ENCODE data around the gene KCNS1.
"Not testable (repeated sequence)": the region's sequence is repeated elsewhere in the genome, so short reads cannot be mapped to it uniquely, and the experiment has no call there.

The KCNS1 gene, protein sequence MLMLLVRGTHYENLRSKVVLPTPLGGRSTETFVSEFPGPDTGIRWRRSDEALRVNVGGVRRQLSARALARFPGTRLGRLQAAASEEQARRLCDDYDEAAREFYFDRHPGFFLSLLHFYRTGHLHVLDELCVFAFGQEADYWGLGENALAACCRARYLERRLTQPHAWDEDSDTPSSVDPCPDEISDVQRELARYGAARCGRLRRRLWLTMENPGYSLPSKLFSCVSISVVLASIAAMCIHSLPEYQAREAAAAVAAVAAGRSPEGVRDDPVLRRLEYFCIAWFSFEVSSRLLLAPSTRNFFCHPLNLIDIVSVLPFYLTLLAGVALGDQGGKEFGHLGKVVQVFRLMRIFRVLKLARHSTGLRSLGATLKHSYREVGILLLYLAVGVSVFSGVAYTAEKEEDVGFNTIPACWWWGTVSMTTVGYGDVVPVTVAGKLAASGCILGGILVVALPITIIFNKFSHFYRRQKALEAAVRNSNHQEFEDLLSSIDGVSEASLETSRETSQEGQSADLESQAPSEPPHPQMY

DNA sequence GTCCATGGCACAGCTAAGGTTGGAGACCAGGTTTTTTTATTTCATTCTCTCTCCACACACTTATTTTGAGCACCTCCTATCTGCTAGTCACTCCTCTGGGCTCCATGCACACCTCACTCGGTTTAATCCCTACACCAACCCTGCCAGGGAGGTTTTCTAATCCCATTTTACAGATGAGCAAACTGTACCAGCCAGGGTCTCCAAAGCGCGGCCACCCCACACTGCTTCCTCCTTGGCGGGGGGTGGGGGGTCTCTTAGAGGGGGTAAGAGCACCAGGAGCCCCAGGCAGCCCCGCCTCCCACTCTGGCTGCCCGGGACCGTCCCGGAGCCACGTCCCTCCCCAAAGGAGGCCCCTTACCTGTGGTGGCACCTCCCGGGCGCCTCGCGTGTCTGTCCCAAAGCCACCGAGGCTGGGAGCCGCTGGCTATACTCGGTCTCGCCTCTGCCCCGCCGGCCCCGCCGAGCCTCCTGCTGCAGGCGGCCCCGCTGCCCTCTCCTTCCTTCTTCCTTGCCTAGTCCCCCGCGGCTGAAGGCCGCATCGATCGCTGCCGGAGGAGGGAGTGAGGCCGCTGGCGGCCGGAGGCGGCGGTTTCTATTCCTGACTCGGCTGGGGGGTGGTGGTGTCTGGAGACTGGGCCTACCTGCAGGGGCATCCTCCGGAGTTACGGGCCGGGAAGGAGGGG lies at the start of gene KCNS1:
Gene KCNS1 (minus strand): TSS at position 565 of the 683 bp plus-strand sequence. CDS start 1,891 bp downstream, outside the sequence.
- DNase-seq, result no peak

DNA sequence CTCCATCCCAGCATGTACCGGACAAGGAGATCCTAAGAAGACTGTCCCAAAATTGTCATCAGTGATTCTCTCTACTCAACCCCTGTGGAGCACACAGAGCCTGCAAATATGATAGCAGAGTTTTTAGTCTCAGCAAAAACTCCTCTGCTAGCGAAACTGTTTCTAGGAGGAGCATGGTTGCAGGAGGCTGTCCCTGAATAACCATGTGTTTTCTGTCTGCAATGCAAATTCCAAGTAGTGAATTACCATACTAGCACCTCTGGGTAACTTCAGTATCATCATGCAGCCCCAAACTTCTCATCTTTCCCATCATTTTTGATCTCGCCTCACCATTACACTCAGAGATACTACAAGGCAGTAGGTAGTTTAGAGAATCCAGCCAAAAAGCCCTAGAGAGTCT lies 48.1 kb upstream of the KCNS1 start:
- no peak for DNase-seq

DNA sequence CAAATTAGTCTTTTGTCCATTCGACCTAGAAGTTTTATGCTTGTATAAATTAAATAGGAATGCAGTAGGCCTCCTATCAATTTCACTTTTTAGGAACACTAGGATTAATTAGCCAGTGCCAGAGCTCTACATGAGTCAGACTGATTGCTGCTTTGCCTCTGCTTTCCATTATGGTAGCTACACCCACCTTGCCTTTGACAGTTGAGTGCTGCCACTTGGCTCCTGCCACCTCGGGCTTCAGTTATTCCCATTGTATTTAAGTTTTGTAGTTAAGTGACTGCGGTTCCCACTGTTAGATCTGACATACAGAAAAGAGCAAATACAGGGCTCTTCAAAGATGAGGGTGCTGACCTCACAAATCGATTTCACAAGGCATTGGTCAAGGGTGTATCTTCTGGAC lies 39.9 kb upstream of the KCNS1 start:
- DNase-seq, result no peak

DNA sequence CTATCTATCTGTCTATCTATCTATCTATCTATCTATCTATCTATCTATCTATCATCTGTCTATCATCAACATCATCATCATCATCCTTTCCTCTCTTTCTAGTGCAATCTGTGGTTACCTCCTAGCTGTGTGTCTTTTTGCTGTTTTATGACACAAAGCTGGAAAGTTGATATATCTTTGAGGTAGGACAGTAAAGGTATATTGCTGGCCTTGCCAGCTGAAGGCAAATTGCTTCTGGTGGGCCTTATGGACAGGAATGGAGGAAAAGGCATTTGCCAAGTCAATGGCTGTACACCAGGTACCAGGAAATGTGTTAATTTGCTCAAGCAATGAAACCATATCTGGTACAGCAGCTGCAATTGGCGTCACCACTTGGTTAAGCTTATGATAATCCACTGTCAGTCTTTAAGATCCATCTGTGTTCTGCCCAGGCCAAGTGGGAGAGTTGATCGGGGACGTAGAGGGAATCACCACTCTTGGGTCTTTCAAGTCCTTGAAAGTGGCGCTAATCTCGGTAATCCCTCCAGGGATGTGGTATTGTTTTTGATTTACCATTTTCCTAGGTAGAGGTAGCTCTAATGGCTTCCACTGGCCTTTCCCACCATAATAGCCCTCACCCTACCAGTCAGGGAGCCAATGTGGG lies 38.9 kb upstream of the KCNS1 start:
- not testable (repeated sequence) for DNase-seq

DNA sequence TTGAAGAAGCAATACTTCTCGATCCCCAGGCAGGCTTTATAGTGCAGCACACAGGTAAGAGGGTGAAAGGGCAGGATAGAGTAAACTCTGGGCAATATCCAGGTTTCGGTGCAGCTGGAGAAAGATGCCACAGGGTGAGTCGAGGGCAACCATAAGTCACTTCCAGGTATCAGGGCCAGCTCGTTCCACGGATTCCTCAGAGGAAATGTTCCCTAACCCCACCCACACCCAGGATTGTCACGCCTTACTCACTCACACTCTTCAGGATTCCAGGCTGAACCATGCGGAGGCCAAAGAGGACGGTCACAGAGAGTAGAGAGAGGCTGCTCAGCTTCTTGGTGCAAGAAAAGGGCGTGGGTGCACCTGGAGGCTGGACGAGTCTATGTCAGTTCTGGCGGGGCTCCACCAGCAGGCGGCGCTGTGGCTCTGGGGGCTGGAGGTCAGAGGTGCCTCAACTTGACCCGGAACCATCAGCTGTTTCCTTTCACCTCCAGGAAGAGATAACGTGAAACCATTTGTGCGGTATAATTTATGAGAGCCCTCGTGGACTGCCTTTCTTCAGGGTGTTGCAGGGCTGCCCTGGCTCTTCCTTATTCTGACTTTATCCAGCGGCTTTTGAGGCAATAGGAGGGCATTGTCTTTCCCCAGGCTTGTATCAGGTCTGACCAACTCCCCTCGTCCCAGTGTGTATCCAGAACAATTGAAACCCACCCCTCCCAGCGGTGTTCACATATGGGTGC lies 37.8 kb upstream of the KCNS1 start:
- no peak for DNase-seq

DNA sequence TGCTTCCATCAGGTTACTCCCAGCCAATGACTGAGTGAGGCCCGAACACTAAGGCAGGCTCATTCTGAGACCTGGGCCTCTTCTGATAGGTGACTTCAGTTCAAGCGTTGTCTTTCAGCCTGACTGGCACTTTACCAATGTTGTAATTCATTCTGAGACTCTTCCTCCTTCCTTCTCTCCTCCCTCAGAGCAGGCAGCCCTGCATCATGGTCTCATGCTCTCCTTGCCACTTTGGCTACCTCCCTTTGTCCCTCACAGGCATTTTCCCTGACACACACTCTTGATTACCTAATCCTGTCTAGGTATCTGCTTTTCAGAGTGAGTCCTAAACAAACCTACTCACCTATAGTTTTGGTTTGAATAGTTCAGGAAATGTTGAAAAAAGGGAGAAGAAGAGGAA lies 36.0 kb upstream of the KCNS1 start:
- DNase-seq, result no peak

DNA sequence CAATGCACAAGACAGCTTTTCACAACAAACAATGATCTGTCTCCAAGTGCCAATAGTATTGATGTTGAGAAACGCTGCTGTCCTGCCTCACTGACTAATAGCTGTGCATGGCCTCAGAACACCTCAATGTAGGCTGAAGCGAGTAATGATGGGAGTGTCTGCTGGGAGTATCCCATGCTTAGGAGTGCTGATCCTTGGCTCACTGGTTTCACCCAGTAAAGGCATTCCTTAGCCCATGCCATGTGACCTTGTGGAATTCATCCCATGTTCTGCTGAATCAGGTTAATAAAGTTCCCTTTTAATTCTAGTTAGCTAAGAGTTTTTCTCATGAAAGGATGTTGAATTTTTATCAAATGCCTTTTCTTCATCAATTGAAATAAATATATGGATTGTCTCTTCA lies 27.2 kb upstream of the KCNS1 start:
- DNase-seq, result no peak

DNA sequence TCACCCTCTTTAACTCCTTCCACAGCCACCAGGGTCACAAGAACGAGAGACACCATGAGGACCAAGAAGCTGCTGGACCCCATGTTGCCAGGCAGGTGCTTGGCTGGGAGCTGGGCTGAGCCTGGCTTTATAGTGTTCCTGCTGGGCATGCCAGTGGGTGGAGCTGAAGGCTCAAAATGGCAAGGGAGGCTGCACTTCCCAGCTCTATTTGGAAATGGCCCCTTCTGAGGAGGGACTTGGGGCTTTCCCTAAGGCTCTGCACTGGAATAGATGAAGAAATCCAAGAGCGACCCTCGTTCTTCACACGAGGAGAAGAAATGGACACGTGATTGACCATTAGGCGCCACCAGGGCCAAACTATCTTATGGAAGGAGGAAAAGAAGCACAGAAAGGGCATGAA lies 23.4 kb upstream of the KCNS1 start, which contains the start of gene WFDC12:
Gene WFDC12 (minus strand): TSS at position 101 of the 400 bp plus-strand sequence. CDS start 18 bp downstream, at position 83.
- DNase-seq, result no peak

DNA sequence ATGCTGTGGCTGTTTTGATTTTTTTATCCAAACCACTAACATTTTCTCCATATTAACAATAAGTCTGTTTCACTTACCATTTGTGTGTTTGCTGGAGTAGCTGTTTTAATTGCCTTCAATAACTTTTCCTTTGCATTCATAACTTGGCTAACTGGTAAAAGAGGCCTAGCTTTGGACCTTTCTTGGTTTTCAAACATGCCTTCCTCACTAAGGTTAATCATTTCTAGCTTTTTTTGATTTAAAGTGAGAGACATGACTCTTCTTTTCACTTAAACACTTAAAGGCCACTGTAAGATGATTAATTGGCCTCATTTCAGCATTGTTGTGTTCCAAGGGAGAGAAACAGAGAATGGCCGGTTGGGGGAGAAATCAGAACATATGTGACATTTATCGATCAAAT lies 20.5 kb upstream of the KCNS1 start:
- no peak for DNase-seq

DNA sequence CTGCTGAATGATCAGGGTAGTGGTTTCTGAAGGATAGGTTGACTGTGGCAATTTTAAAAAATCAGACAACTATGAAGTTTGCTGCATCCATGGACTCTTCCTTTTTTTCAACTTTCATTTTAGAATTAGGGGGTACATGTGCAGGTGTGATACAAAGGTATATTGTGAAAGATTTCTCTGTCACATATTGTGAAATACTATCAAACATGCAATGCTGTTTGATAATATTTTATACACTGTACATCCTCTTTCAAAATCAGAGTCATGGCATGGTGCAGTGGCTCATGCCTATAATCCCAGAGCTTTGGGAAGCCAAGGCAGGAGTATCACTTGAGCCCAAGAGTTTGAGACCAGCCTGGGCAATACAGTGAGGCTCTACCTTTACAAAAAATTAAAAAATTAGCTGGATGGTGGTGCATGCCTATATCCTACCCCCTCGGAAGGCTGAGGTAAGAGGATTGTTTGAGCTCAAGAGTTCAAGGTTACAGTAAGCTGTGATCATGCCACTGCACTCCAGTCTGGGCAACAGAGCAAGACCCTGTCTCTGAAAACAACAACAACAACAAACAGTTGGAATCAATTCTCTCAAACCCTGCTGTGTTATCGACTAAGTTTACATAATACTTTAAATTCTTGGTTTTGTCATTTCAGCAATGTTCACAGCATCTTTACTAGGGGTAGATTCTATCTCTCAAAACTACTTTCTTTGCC lies 18.8 kb upstream of the KCNS1 start:
- DNase-seq, result no peak

DNA sequence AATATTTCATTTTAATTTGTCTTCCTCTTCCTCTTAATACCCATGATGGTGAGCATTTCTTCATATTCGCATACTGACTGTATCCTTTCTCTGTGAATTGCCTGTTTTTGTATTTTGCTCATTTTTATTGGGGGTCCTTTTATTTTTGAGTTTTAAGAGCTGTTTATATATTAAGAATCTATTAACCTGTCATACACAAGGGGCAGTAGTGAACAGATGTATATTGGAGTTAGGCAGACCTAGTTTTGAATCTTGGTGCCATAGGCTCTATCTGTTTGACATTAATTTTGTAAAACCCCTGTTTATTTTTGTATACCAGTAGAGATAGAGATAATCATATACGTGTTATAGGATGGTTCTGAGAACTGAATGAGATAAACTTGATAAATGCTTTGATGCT lies 17.1 kb upstream of the KCNS1 start:
- no peak for DNase-seq

DNA sequence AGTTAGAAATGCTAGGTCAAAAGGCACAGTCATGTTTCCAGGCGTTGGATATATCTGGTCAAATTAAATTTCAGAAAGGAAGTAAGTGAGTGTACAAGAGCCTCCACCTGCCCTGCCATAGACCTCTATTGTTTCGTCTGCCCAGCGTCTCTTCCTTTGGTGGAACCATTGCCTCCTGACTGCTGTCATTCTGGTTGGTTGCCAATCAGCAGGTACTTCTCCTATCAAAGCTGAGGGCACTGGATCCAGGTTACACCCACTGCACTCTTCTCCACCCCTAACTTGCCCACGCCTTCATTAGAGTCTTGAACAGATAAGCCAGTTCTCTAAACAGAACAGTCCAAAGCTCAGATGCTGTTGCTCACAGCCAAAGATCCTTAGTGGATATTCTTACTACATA lies 16.7 kb upstream of the KCNS1 start:
- no peak for DNase-seq

DNA sequence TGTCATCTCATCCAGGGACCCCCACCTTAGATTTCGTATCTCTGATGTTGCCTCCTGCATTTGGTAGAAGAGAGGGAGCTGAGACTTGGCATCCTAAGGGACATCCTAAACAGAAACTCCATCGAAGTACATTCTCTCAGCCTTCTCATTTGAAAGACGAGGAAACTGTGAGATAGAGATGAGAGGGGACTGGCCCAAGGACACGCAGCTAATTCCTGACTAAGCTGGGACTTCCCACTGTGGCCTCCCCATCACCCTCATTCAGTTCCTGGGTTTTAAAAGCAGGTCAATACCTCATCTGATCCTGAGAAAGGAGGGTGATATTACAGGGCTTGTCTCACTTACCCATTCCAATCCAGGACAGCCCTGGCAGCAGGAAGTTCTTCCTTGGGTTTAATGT lies 14.9 kb upstream of the KCNS1 start:
- DNase-seq, result no peak

DNA sequence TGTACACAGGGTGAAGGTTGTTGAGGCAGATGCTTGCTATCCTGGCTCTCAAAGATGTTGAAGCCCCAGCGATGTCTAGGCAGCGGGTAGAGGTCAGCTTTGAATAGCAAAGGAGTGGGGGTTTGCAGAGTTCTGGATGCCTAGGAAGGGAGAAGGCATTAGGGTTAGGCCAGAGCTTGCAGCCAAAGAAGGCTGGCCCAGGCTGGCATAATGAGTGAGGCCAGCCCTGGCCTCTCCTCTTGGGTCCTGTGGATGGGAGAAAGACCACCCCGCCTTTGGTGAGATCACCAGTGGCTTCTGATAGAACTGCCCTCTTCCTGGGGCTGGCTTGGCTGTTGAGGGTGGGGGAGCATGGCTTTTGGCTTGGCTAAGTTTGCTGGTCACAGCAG lies 14.5 kb upstream of the KCNS1 start:
- no peak for DNase-seq

DNA sequence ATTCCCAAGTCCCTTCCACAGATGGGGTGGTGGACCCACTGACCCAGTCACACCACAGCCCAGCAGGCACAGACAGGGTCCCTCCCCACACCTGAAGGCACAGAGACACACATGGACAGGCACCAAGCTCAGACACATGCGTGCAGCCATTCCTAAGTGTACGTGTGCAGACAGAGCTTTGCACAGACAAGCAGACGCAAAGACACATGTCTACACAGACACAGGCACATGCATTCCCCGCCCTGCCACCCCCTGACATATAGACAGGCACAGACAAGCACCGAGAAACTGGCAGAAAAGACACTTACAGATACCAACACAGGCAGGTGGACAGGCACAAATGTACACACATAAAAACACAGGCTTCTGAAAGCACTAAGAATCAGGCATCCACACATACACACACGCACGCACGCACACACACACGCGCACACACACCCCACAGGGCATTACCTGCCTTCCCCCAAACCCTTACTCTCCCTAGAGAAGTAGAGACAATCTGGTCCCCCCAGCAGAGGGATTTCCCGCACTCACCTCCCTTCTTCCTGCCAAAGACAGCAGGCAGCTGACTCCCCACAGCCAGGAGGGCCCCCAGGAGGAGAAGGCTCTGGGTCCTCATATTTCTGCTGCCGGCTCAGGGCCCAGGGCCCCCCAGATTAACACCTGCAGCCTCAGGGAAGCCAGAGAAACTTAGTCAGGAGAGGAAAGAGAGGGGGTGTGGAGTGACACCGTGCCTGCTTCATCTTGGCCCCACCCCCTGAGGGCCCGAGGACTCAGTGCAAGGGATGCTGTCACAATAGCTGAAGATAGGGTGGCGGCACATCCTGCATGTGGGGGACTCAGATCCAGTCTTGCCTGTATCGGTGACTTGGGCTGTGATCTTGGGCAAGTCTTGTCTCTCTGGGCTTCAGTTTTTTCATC lies 13.8 kb upstream of the KCNS1 start, which contains the start of gene WFDC5:
Gene WFDC5 (minus strand): TSS at position 710 of the 921 bp plus-strand sequence. CDS start 91 bp downstream, at position 619.
- no peak for DNase-seq

DNA sequence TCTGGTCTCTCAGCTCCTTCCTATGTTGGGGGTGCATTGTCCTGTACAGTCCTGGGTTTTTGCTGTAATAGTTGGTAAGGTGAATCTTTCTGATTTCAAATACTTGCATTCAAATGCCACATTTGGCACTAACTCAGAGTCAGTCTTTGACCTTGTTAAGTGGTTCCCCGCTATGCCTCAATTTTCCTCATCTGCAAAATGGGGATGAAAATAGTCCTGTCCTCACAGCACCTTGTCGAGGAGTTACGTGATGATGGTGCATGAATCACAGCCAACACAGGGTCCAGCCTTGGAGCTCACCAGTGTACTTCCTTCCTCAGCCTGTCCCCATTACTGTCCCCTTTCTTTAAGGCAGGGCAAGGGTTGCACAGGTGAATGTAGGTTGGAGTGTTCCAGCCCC lies 12.9 kb upstream of the KCNS1 start:
- DNase-seq, result no peak

DNA sequence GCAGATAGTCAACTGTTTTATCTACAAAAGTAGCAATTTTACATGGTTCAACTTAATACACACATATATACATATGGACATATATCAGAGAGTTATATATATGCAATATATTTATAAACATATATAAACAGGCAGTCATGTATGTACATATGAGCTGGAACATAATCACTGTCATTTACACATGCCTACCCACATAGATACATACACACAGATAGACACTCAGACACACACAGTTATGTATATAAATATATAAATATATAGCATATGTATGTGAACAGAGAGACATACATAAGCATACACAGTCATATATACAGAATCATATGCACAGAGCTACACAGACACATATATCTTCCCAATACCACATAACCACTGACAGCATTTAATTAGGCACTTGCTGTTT lies 11.8 kb upstream of the KCNS1 start:
- no peak for DNase-seq

DNA sequence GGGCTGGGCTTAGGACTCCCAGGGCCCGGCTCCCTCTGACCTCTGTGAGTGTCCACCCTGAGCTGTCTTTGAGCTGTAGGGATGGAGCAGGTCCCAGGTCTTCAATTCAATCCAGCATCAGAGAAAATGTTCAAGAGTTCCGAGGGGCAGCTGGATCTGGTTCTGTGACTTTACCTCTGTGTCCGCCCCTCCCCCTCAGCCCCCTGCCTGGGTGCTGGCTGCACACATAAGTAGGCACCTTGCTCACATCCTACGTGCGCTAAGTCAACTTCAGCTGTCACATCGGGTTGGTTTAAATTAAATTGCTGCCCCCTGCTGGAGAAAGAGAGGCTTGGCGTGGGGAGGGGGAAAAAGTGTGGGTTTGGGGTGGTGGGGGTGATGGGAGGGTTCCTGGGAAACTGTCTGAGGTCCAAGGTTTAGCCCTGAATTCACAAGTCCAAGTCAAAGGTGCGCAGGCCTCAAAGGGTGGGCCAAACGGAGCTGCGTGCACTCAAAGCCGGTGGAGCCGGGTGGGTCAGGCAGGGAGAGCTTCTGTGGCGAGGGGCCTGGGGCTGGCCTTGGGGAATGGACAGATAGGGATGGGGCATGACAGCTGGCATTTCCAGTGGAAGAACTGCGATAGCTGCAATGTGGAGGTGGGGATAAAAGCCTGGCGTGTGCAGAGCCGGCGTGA lies 11.0 kb upstream of the KCNS1 start:
- DNase-seq, result no peak

DNA sequence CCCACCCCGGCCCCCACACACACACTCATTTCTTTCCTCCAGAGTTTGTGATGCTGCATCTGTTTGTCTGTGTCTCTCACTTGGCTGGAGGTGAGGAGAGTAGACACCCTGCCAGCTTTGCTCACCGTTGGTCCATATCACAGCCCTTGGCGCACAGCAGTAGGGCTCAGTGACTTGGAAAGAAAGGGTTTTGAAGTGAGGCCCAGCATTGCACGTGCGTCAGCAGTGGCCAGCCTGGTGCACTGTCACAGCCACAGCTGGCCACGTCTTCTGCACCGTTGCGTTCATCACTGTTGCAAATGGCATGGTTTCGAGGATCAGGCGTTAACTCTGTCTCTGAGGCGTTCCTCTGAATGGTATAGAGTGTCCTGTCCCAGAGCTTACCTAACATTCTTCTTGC lies 10.4 kb upstream of the KCNS1 start:
- DNase-seq, result no peak

DNA sequence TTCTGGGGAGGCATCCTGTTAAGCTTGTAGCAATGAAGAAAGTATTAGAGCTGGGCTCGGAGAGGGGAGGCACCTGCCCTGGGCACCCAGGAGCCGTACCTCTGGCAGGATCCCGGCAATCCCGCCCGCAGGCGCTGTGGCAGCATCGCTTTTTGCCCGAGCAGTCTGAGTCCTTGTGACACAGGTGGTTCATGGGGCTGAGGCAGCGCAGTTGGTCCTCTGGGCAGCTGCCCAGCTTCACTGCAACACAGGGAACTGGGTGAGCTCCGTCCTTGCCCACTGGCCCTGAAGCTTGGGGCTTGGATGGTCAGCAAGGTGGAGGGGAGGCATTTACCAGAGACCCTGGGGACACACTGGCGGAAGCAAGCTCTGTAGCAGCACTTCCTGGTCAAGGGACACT lies 9.4 kb upstream of the KCNS1 start:
- no peak for DNase-seq

Measured in NCI-H2171 (cell line).